SK-N-DZ (cell line): ENCODE data around the gene TIGIT.

ENCODE experiments used
- DNase-seq: peaks from one replicate; pipeline ENCODE4 v3.0.0-alpha.2; 2015; ENCODE audit warnings: low spot score

TIGIT gene

GRCh38 chr3:114310695-114311094 is 16.9 kb downstream of the TIGIT start:
- DNase-seq, result no peak

GRCh38 chr3:114313426-114313825 is 19.6 kb downstream of the TIGIT start:
- no peak for DNase-seq

- DNase-seq, result no peak
Measured at GRCh38 chr3:114314282-114314681, 20.5 kb downstream of the TIGIT start.

GRCh38 chr3:114318295-114318694 is 24.5 kb downstream of the TIGIT start:
- no peak for DNase-seq

GRCh38 chr3:114319453-114319852 is 25.6 kb downstream of the TIGIT start:
- DNase-seq, result no peak

GRCh38 chr3:114320246-114320645 is 26.4 kb downstream of the TIGIT start:
- no peak for DNase-seq

GRCh38 chr3:114323546-114324254 is 29.9 kb downstream of the TIGIT start:
- no peak for DNase-seq

GRCh38 chr3:114327665-114328064 is 33.8 kb downstream of the TIGIT start:
- no peak for DNase-seq

GRCh38 chr3:114328345-114328744 is 34.5 kb downstream of the TIGIT start:
- no peak for DNase-seq

- DNase-seq, result no peak
Measured at GRCh38 chr3:114329823-114330222, 36.0 kb downstream of the TIGIT start.

GRCh38 chr3:114331007-114331406 is 37.2 kb downstream of the TIGIT start:
- no peak for DNase-seq

- DNase-seq, result no peak
Measured at GRCh38 chr3:114331710-114332109, 37.9 kb downstream of the TIGIT start.

- no peak for DNase-seq
Measured at GRCh38 chr3:114332342-114333179, 38.7 kb downstream of the TIGIT start.

- no peak for DNase-seq
Measured at GRCh38 chr3:114333180-114333922, 39.5 kb downstream of the TIGIT start.

GRCh38 chr3:114333923-114334240 is 40.1 kb downstream of the TIGIT start:
- peak; percentile 7 for DNase-seq

GRCh38 chr3:114336122-114336697 is 42.4 kb downstream of the TIGIT start:
- DNase-seq, result no peak

- no peak for DNase-seq
Measured at GRCh38 chr3:114336857-114337256, 43.0 kb downstream of the TIGIT start.

GRCh38 chr3:114338651-114339357 is 45.0 kb downstream of the TIGIT start:
- DNase-seq, result no peak

GRCh38 chr3:114344492-114344891 is 50.7 kb downstream of the TIGIT start:
- DNase-seq, result no peak

- no peak for DNase-seq
Measured at GRCh38 chr3:114350271-114350670, 56.4 kb downstream of the TIGIT start.

GRCh38 chr3:114350690-114351089 is 56.9 kb downstream of the TIGIT start:
- DNase-seq, result no peak
